RCC 7860 (cell line): ENCODE results near the gene MUSK.
"Not testable (repeated sequence)": the region's sequence is repeated elsewhere in the genome, so short reads cannot be mapped to it uniquely, and the experiment has no call there.

Experiments used
- DNase-seq: peaks from one replicate; pipeline ENCODE4 v3.0.0-alpha.2; 2015; ENCODE audit warnings: low spot score
- FAIRE-seq: peaks from 2 replicates; lab custom pipeline; 2012; peaks lifted over from hg19 to GRCh38; lab: Jason Lieb, UNC

The MUSK gene

DNA sequence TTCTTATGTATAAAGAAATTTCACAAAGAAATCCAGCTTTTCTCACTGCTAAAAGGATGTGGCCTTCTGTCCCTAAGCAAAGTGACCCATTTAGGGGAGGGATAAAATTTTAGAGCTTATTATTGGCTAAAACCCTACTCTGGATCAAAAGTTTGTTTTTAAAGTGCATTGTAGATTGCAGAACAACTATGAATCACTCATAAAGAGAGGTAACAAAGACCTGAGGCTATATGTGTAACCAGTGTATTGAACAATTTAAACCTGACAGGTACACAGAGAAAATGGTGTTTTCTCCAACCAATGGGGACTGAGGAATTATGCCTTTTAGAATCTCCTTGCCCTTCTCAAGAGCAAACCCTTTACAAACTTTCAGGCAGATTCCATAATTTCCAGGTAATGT is 86.6 kb downstream of the MUSK start:
- FAIRE-seq, result no peak

GRCh38 chr9:110758201-110758600 is 89.6 kb downstream of the MUSK start:
- FAIRE-seq (no peak), DNase-seq (no peak)

More for the DNA sequence above, 86.6 kb downstream of the MUSK start:
- no peak for DNase-seq

GRCh38 chr9:110762783-110763182 is 94.2 kb downstream of the MUSK start:
- no peak for FAIRE-seq
- no peak for DNase-seq

DNA sequence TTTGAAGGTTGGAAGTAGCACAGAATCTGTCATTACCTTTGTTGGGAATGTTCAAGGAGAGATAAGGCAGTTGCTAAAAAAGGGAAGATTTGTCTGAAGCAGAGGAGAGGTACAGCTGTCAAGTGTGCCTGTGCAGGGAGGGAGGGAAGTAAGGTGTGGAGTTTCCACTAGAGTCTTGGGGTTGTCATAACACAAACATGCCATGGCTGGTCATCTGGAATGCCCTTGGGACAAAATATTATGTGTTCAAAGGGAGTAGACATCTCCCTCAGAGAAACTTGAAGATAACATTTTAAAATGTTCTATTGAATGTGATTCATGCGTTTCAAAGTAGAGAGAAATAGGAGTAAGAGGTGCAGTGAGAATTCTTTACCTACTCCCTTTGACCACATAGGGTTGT is 95.0 kb downstream of the MUSK start:
- FAIRE-seq, result no peak

GRCh38 chr9:110764006-110764405 is 95.4 kb downstream of the MUSK start:
- DNase-seq, result no peak
- no peak for FAIRE-seq

More for the DNA sequence above, 95.0 kb downstream of the MUSK start:
- no peak for DNase-seq

DNA sequence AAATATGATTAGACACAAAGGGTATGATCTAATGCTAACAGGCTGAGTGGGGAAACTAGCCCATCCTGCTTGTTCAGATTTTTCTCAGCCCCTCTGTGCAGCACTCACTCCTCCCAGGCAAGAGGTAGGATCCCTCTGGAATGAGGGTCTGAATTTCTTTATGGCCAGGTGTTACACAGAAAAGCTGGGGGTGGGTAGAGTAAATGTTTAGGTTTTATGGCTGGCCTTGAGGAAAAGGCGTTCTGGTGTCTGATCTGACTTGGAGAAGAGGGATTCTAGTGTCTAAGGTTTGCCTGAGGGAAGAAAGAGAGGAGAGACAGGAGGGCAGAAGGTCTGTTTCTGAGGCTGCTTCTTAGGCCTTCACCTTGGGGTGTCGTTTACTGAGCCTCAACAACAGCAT is 97.3 kb downstream of the MUSK start:
- FAIRE-seq (no peak), DNase-seq (no peak)

- FAIRE-seq (no peak), DNase-seq (no peak)
Observed at GRCh38 chr9:110767559-110768063, 99.0 kb downstream of the MUSK start.

- DNase-seq (no peak), FAIRE-seq (no peak)
Observed at GRCh38 chr9:110768886-110769285, 100.3 kb downstream of the MUSK start.

DNA sequence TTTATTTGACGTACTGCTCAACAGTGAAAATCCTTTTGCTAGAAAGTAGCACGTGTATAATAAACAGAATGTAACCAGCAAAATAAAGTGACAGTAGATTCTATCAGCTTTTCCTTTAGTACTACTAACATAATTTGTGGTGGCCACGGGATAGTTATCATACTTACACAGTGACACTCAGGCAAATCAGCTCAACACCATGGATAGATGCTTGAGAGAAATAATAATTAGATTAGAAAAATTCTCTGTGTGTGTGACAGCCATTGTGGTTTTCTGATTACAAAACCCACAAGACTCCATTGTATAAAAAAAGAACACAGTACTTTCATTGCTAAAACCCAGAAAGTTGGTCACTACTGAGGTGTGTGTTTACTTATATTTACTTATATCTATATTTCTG is 101.1 kb downstream of the MUSK start:
- no peak for FAIRE-seq
- DNase-seq, result no peak

DNA sequence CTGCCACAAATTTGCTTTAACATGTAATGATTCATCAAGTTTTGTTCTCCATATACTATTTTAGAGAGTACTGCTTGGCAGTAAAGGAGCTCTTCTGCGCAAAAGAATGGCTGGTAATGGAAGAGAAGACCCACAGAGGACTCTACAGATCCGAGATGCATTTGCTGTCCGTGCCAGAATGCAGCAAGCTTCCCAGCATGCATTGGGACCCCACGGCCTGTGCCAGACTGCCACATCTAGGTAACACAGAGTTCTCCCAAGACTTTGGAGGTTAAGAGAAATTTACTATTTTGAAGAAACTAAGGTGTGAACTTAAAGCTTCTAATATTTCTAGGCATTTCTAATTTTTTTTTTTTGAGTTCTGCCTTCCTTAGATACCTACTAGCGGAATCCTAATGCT is 107.1 kb downstream of the MUSK start:
- FAIRE-seq (no peak), DNase-seq (no peak)

GRCh38 chr9:110776221-110776620 is 107.6 kb downstream of the MUSK start:
- FAIRE-seq (no peak), DNase-seq (no peak)

DNA sequence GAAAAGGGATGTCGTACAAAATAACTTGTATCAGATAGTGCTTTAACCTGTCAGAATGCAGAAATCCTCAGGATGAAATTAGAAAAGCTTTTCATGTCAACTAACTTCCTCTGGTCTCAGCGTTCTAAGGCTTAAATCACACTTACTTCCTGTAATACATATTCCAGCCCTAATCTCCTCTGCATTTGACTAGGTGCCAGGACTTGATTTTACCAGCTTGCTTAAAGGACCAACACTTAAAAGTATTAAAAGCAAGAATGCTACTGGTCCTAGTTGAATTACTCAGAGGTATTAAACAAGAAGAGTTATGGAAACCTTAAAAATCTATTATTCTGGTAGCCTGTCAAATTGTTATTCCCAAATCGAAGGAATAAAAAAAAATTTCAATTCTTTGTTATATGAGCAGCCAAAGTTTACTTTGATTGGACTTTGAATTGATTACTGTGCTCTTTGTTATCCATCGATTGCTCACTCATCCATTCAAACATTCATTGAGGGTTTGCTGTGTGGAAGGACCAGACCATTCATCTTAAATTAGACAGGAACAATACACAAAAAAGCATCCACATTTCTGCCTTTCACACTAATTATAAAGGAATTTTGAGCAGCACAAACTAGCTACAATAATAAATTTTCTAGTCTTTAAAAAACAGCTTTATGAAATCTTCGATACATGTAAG is 108.7 kb downstream of the MUSK start:
- no peak for FAIRE-seq
- DNase-seq, result no peak

DNA sequence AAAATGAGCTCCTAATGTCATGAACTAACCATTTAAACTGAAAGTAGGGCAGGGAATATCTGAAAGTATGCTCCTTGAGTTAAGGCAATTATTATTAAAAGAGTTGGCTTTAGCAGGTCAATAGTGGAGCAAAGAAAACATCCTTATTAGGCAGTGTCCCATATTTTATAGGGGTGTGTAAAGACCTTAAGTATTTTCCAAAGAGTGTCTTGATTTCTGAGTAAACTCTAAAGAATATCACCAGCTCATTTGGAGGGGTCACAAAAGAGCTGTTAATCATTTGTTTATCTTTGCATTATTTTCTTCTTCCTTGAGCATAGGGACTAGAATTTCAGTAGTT is 109.3 kb downstream of the MUSK start:
- FAIRE-seq (no peak), DNase-seq (no peak)

- DNase-seq, result no peak
- no peak for FAIRE-seq
Observed at GRCh38 chr9:110782701-110783100, 114.1 kb downstream of the MUSK start.

DNA sequence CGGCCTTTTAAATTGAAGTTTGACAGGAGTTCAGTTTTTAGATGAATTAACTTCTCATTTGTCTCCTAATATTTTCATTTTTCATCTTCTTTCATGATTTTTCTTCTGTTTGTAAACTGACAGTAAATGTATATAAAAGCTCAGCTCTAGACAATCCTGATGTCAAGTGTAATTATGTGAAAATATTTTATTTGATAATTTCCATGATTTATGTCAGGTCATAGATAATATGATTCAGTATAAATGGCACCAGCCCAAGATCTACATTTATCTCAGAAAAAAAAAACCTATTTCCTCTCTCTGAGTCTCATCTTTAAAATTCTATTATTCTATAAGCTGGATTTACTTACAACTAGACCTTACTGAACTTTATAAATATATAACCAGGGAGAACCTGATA is 115.7 kb downstream of the MUSK start:
- DNase-seq, result no peak
- FAIRE-seq, result no peak

DNA sequence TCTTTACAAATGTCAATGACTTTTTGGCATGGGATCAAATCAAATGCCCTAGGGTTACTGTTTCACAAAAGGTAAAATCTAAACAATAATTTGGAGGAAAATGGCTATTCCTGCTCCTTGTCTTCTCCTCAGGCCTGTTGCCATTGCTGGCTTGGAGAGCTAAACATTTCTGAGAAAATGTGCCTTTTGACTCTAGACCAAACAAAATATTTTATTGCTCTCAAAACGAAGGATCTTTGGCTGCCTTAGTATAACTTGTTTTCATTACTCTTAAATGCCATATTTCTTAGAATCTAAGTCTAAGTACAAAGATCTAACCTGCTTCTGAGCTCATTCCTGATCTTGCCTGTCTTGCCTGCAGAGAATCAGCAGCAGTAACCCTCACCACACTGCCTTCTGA is 116.6 kb downstream of the MUSK start:
- FAIRE-seq, result no peak
- no peak for DNase-seq

DNA sequence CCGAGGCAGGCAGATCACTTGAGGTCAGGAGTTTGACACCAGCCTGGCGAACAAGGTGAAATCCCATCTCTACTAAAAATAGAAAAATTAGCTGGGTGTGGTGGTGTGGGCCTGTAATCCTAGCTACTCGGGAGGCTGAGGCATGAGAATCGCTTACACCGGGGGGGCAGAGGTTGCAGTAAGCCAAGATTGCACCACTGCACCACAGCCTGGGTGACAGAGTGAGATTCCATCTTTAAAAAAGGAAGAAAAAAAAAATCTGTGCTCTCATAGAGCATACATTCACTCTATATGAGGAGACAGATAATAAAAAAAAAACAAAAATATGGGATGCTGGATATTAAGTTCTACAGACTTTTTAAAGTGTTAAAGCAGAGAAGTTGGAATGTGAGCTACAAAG is 119.8 kb downstream of the MUSK start:
- DNase-seq, FAIRE-seq: not testable (repeated sequence)

- DNase-seq (no peak), FAIRE-seq (no peak)
Observed at GRCh38 chr9:110788871-110789270, 120.3 kb downstream of the MUSK start.

GRCh38 chr9:110797611-110798010 is 129.0 kb downstream of the MUSK start:
- FAIRE-seq, result no peak
- no peak for DNase-seq

GRCh38 chr9:110799396-110799795 is 130.8 kb downstream of the MUSK start:
- DNase-seq (no peak), FAIRE-seq (no peak)

DNA sequence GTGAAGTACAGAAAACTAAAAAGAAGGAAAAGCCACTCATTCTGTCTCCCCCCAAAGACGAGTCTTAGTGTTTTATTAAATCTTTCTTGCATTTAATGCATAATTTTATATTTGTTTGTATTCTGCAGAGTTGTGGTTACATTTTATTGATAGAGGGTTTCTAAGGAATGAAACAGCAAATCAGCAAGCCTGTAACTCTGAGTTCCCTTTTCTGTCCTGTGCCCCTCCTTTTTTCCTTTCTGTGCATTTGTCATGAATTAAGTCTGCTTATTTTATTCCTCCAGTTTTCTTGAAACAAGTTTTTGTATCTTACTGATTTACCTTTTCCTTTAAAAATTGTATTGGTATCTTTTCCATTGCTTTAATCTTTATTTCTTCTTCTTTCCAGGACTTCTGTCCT is 132.8 kb downstream of the MUSK start:
- no peak for DNase-seq
- no peak for FAIRE-seq

GRCh38 chr9:110802416-110803035 is 133.9 kb downstream of the MUSK start:
- FAIRE-seq (no peak), DNase-seq (no peak)
